ENCODE data around the gene DLG2.

DLG2 gene

DNA sequence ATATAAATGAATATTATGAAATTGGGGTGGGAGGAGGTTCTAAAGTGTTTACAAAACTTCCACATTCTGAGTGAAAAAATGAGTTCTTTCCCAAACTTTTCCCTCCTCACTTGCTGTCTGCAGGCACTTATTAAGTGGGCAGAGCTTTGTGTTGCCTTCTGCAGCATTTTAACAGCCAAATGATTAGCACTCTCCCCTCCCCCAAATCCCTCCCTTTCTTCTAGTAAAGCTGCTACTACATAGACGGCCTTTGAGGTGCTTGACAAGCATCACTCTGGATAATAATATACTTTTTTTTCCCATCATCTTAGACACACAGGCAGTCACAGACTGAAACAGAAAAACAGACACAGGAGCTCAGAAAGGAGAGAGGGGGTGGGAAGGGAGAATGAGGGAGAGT, 493.5 kb downstream of the DLG2 start:
- Histone ChIP-seq H3K27me3 (ENCODE audit: insufficient read depth, low read depth, severe bottlenecking) (no peaks in the 10 kb centered on the region), H3K4me3 (ENCODE audit: low read depth, low read length) (no peak overlapping the region), H3K9me3 (ENCODE audit: severe bottlenecking) (no peaks in the 10 kb centered on the region), H3K27ac (no peak overlapping the region), H3K36me3 (no peaks in the 10 kb centered on the region)
- DNase-seq, result no peak
- TF ChIP-seq, protein P1, sequence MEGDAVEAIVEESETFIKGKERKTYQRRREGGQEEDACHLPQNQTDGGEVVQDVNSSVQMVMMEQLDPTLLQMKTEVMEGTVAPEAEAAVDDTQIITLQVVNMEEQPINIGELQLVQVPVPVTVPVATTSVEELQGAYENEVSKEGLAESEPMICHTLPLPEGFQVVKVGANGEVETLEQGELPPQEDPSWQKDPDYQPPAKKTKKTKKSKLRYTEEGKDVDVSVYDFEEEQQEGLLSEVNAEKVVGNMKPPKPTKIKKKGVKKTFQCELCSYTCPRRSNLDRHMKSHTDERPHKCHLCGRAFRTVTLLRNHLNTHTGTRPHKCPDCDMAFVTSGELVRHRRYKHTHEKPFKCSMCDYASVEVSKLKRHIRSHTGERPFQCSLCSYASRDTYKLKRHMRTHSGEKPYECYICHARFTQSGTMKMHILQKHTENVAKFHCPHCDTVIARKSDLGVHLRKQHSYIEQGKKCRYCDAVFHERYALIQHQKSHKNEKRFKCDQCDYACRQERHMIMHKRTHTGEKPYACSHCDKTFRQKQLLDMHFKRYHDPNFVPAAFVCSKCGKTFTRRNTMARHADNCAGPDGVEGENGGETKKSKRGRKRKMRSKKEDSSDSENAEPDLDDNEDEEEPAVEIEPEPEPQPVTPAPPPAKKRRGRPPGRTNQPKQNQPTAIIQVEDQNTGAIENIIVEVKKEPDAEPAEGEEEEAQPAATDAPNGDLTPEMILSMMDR (IDR thresholded peaks at IDR 0.05; ENCODE audit: low read depth, low read length), result no peak

DNA sequence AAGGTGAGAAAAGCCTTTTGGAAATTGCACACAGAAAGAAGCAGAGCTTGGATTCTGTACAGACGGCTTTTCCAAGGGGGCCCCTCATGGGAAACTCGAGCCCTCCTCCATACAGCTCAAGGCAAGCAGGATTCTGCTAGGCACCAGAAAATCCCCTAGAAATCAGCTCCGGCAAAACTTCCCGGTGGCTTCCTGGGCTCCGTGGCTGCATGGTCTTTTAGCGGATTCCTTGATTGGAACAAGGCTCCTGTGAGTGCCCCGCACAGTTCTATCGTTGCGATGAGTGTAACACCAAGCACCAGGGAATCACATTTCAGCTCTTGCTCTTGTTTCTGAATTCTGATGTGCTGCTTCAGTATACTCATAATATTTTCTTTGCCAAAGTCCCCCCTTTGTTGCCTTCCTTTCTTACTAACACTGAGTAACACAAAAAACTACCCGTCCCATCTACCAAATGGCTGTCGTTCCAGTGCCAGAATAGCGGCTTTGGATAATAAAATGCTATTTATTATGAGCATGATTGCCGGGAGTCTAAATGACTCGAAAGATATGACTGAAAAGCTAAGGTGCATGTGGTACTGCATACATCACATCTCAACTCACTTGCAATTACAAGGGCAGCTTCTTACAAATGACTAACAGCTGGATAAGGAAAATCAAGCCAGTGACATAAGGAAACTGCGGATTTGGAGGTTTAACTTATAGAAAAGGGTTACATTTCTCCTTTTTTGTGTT, 494.1 kb downstream of the DLG2 start:
- Histone ChIP-seq H3K27me3 (ENCODE audit: insufficient read depth, low read depth, severe bottlenecking) (no peaks in the 10 kb centered on the region), H3K4me3 (ENCODE audit: low read depth, low read length) (peak overlapping the region; percentile 24; the same call in 1 of the 2 replicates), H3K27ac (no peak overlapping the region), H3K36me3 (no peaks in the 10 kb centered on the region), H3K9me3 (ENCODE audit: severe bottlenecking) (no peaks in the 10 kb centered on the region)
- TF ChIP-seq, protein P1 (IDR thresholded peaks at IDR 0.05; ENCODE audit: low read depth, low read length), result no peak
- peak; percentile 21 for DNase-seq

DNA sequence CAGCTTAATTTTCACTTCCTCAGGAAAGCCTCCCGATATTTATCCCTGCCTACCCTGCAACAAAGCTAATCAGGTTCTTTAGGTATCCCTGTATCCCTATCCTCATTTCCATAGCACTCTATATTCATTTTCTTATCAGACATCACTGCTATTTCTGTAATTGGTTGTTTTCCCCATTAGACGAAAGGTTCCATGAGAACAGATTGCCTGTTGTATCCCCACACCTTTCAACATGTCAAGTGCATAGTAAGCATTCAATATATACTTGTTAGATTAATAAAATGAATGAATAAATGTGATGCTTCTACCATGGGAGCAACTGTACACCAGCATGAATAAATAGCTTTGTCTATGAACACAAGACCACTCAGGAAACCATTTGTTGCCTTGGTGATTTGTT, 499.8 kb downstream of the DLG2 start:
- TF ChIP-seq, protein P1 (IDR thresholded peaks at IDR 0.05; ENCODE audit: low read depth, low read length), result no peak
- no peak for DNase-seq

DNA sequence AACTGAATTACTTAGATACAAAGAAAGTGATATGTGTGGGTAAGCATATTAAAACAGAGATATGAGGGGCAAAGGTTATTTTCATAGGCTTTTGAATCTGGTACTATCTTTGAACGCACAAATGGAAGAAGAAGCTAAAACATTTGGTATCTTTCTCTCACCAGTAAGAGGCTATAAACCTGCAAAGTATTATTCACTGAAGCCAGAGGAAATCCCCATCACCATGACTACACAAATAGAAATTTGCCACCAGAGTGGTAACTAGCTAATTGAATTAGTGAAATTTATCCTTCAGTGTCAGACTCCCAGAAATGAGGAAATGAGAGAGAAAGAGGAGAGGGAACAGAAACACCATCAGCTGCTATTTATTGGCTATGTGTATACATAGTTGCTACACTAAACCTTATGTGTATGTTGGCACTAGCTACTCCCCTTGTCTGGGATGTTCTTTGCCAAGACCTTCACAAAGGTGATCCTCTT, 503.4 kb downstream of the DLG2 start:
- DNase-seq, result no peak
- Histone ChIP-seq H3K27ac (no peak overlapping the region), H3K9me3 (ENCODE audit: severe bottlenecking) (no peaks in the 10 kb centered on the region), H3K36me3 (no peaks in the 10 kb centered on the region), H3K27me3 (ENCODE audit: insufficient read depth, low read depth, severe bottlenecking) (no peaks in the 10 kb centered on the region), H3K4me3 (ENCODE audit: low read depth, low read length) (no peak overlapping the region)
- TF ChIP-seq, protein P1 (IDR thresholded peaks at IDR 0.05; ENCODE audit: low read depth, low read length), result no peak

More for the DNA sequence above, 499.8 kb downstream of the DLG2 start:
- no peaks in the 10 kb centered on the region for H3K27me3 ChIP-seq (ENCODE audit: insufficient read depth, low read depth, severe bottlenecking)
- no peaks in the 10 kb centered on the region for H3K36me3 ChIP-seq
- no peak overlapping the region for H3K27ac ChIP-seq
- no peak overlapping the region for H3K4me3 ChIP-seq (ENCODE audit: low read depth, low read length)
- no peaks in the 10 kb centered on the region for H3K9me3 ChIP-seq (ENCODE audit: severe bottlenecking)

DNA sequence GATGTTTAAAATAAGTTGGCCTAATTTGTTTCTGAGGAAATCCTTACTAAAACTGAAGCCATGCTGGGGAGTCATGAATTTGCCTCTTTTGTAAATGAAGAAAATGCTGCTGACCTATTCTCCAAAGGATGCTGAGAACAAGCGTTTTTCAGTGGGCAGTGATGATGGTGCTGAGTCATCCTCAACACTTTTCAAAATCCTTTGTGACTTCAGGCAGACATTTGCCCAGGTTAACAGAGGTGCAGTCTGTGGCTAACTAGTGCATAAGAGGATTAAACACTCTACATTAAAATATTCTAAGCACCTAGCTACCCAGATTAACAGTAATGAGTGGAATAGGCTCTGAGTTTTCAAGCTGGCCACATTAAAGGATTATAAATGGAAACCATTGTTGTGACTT, 509.0 kb downstream of the DLG2 start:
- Histone ChIP-seq H3K9me3 (ENCODE audit: severe bottlenecking) (no peaks in the 10 kb centered on the region), H3K4me3 (ENCODE audit: low read depth, low read length) (no peak overlapping the region)
- DNase-seq, result peak; percentile 52

More for the DNA sequence above, 509.0 kb downstream of the DLG2 start:
- H3K36me3 ChIP-seq, result no peaks in the 10 kb centered on the region
- no peak overlapping the region for H3K27ac ChIP-seq
- H3K27me3 ChIP-seq (ENCODE audit: insufficient read depth, low read depth, severe bottlenecking), result no peaks in the 10 kb centered on the region
- TF ChIP-seq, protein P1 (IDR thresholded peaks at IDR 0.05; ENCODE audit: low read depth, low read length), result no peak

All from WERI-Rb-1 (cell line).